ENCODE results near the gene GMCL1.
"Not testable (repeated sequence)": the region's sequence is repeated elsewhere in the genome, so short reads cannot be mapped to it uniquely, and the experiment has no call there.

The GMCL1 gene

GRCh38 chr2:69810550-69810949, 18.9 kb upstream of the GMCL1 start:
- no peak for DNase-seq

GRCh38 chr2:69811018-69811417, 18.4 kb upstream of the GMCL1 start:
- DNase-seq: no peak

GRCh38 chr2:69811591-69811990, 17.9 kb upstream of the GMCL1 start:
- no peak for DNase-seq

GRCh38 chr2:69815717-69816116, 13.7 kb upstream of the GMCL1 start:
- no peak for DNase-seq

- peak; percentile 47 to 73 for DNase-seq
Observed at GRCh38 chr2:69816923-69817542, 12.4 kb upstream of the GMCL1 start.

- DNase-seq: no peak
Observed at GRCh38 chr2:69817729-69818501, 11.5 kb upstream of the GMCL1 start.

GRCh38 chr2:69827796-69828540, 1.5 kb upstream of the GMCL1 start:
- no peak for DNase-seq

- DNase-seq: no peak
Observed at GRCh38 chr2:69828938-69829255, 563 bp upstream of the GMCL1 start.

- DNase-seq: peak; percentile 12 to 23
Observed at GRCh38 chr2:69830045-69830905, 815 bp downstream of the GMCL1 start.

GRCh38 chr2:69830906-69831241, 1.4 kb downstream of the GMCL1 start:
- DNase-seq: not testable (repeated sequence)

GRCh38 chr2:69831354-69831905, 2.0 kb downstream of the GMCL1 start:
- DNase-seq: no peak

GRCh38 chr2:69833752-69834151, 4.3 kb downstream of the GMCL1 start:
- no peak for DNase-seq

- no peak for DNase-seq
Observed at GRCh38 chr2:69835666-69836065, 6.2 kb downstream of the GMCL1 start.

- DNase-seq: no peak
Observed at GRCh38 chr2:69836316-69836715, 6.9 kb downstream of the GMCL1 start.

- DNase-seq: no peak
Observed at GRCh38 chr2:69837533-69837932, 8.1 kb downstream of the GMCL1 start.

GRCh38 chr2:69843993-69844392, 14.5 kb downstream of the GMCL1 start:
- no peak for DNase-seq

GRCh38 chr2:69844560-69844959, 15.1 kb downstream of the GMCL1 start:
- no peak for DNase-seq

- no peak for DNase-seq
Observed at GRCh38 chr2:69846182-69847067, 17.0 kb downstream of the GMCL1 start.

- DNase-seq: no peak
Observed at GRCh38 chr2:69847068-69847828, 17.8 kb downstream of the GMCL1 start.

- no peak for DNase-seq
Observed at GRCh38 chr2:69848186-69848790, 18.8 kb downstream of the GMCL1 start.

GRCh38 chr2:69858261-69858660, 28.8 kb downstream of the GMCL1 start:
- no peak for DNase-seq
